RWPE2 (cell line): Measurements from ENCODE around the gene NDUFS8.

Experiments used
- ATAC-seq: fragments of 200-7000 bp; cut with Tn5 transposase; 3 replicates; pipeline ENCODE4 v1.9.1; 2021; ENCODE audit warnings: low read depth
- DNase-seq: peaks from one replicate; pipeline ENCODE4 v3.0.0-alpha.2; 2020; ENCODE audit warnings: low spot score
- H3K27ac ChIP-seq: fragments of 450-650 bp; 2 replicates; pipeline ENCODE4 v1.5.1; 2017; ENCODE audit warnings: mild to moderate bottlenecking; ENCODE audit not compliant: poor library complexity, severe bottlenecking
- H3K27me3 ChIP-seq: fragments of 250-450 bp; sonication (Bioruptor Pico); 2 replicates; pipeline ENCODE4 v1.5.1; 2021; ENCODE audit warnings: mild to moderate bottlenecking, moderate library complexity; ENCODE audit not compliant: insufficient read depth, poor library complexity, severe bottlenecking
- H3K36me3 ChIP-seq: fragments of 250-450 bp; sonication (Bioruptor Pico); 2 replicates; pipeline ENCODE4 v1.5.1; 2020; ENCODE audit warnings: low read depth, mild to moderate bottlenecking, moderate library complexity
- H3K4me1 ChIP-seq: fragments of 250-450 bp; sonication (Bioruptor Pico); 2 replicates; pipeline ENCODE4 v1.5.1; 2021; ENCODE audit warnings: mild to moderate bottlenecking, moderate library complexity; ENCODE audit not compliant: insufficient read depth, poor library complexity, severe bottlenecking
- H3K4me3 ChIP-seq: fragments of 250-450 bp; sonication (Bioruptor Pico); 2 replicates; pipeline ENCODE4 v1.5.1; 2021; ENCODE audit warnings: mild to moderate bottlenecking, moderate library complexity; ENCODE audit not compliant: severe bottlenecking
- H3K9me3 ChIP-seq: fragments of 250-450 bp; sonication (Bioruptor Pico); 2 replicates; pipeline ENCODE4 v1.5.1; 2021; ENCODE audit warnings: mild to moderate bottlenecking, moderate library complexity; ENCODE audit not compliant: severe bottlenecking
- TF ChIP-seq, protein P1 (sequence below): fragments of 450-650 bp; IDR thresholded peaks from one replicate; pipeline ENCODE4 v1.5.1; 2017; ENCODE audit warnings: mild to moderate bottlenecking, moderate library complexity; ENCODE audit not compliant: poor library complexity, severe bottlenecking

Gene NDUFS8

DNA sequence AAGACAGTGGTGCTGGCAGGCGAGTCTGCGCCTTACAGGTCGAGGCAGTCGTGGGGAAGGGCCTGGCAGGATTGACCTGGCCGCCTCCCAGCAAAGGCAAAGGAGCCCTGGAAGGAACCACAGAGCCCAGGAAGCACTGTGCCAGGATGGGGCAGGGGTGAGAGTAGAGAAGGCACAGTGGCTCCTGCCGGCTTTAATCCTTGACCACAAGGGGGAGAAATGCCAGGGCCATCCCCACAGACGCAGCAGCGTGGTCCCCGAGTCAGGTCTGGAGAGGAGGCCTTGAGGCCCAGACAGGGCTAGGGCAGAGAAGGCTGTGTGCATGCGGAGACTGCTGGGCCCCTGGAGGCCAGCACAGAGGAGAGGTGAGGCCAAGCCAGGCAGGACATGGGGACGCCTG is 9.9 kb upstream of the NDUFS8 start:
- Histone ChIP-seq H3K4me3 (no peak overlapping the region), H3K36me3 (peaks cover 9% of the 10 kb centered on the region; the same call in 1 of the 2 replicates), H3K27me3 (no peaks in the 10 kb centered on the region), H3K9me3 (peaks cover 2% of the 10 kb centered on the region), H3K27ac (no peak overlapping the region), H3K4me1 (peaks cover 6% of the 10 kb centered on the region)
- ATAC-seq (peak; percentile 53), DNase-seq (no peak)
- TF ChIP-seq, protein P1, sequence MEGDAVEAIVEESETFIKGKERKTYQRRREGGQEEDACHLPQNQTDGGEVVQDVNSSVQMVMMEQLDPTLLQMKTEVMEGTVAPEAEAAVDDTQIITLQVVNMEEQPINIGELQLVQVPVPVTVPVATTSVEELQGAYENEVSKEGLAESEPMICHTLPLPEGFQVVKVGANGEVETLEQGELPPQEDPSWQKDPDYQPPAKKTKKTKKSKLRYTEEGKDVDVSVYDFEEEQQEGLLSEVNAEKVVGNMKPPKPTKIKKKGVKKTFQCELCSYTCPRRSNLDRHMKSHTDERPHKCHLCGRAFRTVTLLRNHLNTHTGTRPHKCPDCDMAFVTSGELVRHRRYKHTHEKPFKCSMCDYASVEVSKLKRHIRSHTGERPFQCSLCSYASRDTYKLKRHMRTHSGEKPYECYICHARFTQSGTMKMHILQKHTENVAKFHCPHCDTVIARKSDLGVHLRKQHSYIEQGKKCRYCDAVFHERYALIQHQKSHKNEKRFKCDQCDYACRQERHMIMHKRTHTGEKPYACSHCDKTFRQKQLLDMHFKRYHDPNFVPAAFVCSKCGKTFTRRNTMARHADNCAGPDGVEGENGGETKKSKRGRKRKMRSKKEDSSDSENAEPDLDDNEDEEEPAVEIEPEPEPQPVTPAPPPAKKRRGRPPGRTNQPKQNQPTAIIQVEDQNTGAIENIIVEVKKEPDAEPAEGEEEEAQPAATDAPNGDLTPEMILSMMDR = peak; percentile 40

DNA sequence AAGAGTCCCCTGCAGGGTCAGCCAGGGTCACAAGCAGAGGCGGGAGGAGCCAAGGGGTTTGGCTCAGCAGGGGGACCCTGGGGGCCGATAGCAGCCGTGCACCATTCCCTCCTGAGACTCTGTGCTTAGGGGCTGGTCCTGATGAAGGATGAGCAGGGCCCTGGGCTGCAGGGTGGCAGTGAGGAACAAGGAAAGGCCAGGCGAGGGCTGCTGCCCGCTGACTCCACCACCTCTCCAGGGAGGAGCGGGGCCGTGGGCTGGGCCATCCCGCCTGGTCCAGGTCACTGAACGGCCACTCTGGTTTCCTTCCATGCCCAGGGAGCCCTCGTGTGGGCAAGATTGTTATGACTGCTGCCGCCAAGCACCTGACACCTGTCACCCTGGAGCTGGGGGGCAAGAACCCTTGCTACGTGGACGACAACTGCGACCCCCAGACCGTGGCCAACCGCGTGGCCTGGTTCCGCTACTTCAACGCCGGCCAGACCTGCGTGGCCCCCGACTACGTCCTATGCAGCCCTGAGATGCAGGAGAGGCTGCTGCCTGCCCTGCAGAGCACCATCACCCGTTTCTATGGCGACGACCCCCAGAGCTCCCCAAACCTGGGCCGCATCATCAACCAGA is 9.2 kb upstream of the NDUFS8 start:
- peaks cover 10% of the 10 kb centered on the region; the same call in 1 of the 2 replicates for H3K36me3 ChIP-seq
- TF ChIP-seq, protein P1 = peak; percentile 40
- no peak overlapping the region for H3K27ac ChIP-seq
- no peaks in the 10 kb centered on the region for H3K27me3 ChIP-seq
- DNase-seq = no peak
- H3K9me3 ChIP-seq = peaks cover 2% of the 10 kb centered on the region
- H3K4me3 ChIP-seq = no peak overlapping the region
- ATAC-seq = no peak
- H3K4me1 ChIP-seq = peaks cover 6% of the 10 kb centered on the region

DNA sequence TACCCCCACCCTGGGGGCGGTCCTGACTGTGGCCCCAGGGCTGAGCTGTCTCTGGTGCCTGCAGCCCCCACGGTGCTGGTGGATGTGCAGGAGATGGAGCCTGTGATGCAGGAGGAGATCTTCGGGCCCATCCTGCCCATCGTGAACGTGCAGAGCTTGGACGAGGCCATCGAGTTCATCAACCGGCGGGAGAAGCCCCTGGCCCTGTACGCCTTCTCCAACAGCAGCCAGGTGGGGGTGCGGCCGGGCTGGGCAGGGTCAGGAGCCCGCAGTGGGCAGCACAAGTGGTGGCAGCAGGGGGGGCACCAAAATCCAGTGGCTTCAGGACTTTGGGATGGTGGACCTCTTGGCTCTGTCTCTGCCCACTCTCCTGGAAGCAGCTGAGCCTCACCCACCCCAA is 8.0 kb upstream of the NDUFS8 start:
- Histone ChIP-seq H3K27ac (no peak overlapping the region), H3K36me3 (peaks cover 15% of the 10 kb centered on the region; the same call in 1 of the 2 replicates), H3K4me3 (no peak overlapping the region), H3K4me1 (no peaks in the 10 kb centered on the region), H3K9me3 (peaks cover 2% of the 10 kb centered on the region), H3K27me3 (no peaks in the 10 kb centered on the region)
- ATAC-seq = no peak
- TF ChIP-seq, protein P1 = no peak
- no peak for DNase-seq

DNA sequence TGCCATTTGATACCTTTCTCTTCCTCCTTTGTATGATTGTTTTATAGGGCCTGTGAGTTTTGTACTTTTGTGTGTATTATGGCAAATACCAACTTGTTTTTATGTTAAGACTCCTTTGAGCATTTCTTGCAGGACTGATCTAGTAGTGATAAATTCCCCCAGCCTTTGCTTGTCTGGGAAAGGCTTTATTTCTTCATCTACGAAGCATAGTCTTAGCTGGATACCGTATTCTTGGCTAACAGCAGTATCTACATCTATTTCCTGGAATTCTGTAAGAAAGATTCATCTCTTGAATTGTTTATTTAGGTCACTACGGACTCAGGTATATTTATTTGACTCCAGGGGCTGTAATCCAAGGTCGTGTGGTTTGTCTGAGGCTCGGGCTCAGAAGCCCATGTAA is 6.0 kb upstream of the NDUFS8 start:
- Histone ChIP-seq H3K4me1 (peaks cover 20% of the 10 kb centered on the region), H3K9me3 (peaks cover 2% of the 10 kb centered on the region), H3K27me3 (no peaks in the 10 kb centered on the region), H3K4me3 (no peak overlapping the region), H3K36me3 (peaks cover 18% of the 10 kb centered on the region; the same call in 1 of the 2 replicates), H3K27ac (no peak overlapping the region)
- no peak for DNase-seq
- no peak for ATAC-seq
- TF ChIP-seq, protein P1 = no peak

- peaks cover 2% of the 10 kb centered on the region for H3K9me3 ChIP-seq
- TF ChIP-seq, protein P1 = no peak
- no peaks in the 10 kb centered on the region for H3K27me3 ChIP-seq
- peaks cover 18% of the 10 kb centered on the region; the same call in 1 of the 2 replicates for H3K36me3 ChIP-seq
- DNase-seq (no peak), ATAC-seq (no peak)
- H3K27ac ChIP-seq = no peak overlapping the region
- H3K4me3 ChIP-seq = no peak overlapping the region
- peaks cover 22% of the 10 kb centered on the region for H3K4me1 ChIP-seq
Observed at GRCh38 chr11:68025047-68025446, 5.4 kb upstream of the NDUFS8 start.
